ENCODE data around the gene TTN. TPM values are rescaled to one million over a fixed set of nuclear protein-coding genes. Genes with fewer than 3 reads are reported as not detected.

TTN gene
- total and polyA plus RNA-seq, 2 donors (not counting 1 experiment from before 2014, with no cell fraction given): 1.7 to 46.4 TPM

DNA sequence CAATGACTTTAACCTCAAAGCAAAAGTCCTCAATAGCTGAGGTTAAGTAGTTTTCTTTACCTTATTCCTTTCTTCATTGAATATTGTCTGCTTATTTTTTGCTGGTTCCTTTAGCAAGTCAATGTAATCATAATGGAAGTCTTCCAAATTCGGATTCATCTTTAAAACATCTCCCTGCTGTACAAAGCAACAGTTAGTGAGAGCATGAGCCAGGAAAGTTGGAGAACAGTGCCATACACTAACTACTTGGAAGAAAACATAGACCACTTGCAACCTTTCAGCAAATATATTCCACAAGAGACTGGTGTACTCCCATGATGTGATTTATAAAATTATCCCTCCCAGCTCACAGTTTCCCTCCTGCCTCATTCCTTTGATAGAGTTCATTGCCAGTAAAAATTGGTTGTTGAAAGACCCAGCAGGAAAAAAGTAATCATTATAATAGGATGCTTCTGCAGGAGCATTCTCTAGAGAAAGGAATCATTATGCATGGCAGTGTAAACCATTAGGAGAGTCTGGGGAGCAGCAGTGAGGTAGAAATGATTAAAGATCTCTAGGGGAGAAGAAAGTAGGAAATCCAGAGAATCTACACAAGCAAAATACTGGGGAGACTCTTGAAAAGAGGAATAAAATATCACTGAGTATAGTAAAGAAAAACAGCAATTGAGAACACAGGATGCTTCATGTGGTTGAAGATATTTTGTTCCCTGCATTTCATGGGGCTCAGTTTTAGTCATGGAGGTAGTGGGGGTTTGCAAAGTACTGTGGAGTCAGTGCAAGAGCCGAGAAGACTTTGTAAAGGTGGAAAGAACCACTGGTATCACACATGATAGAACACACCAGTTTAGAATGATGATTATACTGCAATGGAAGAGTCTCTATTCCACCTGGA lies 38.6 kb upstream of the TTN start:
- no peak overlapping the region for H3K9ac ChIP-seq (ENCODE audit: low read length)
- peaks cover 0 to 6% of the 10 kb centered on the region in 2 experiments for H3K36me3 ChIP-seq (replicated peaks in 1 of 2; ENCODE audit: control extremely low read depth in 1 of 2, control insufficient read depth in 1 of 2, extremely low read depth in 1 of 2, insufficient read depth in 2 of 2, low read length in 1 of 2)
- no peak overlapping the region for H3K4me3 Mint-ChIP-seq
- no peaks in the 10 kb centered on the region for H3K4me1 ChIP-seq (ENCODE audit: control insufficient read depth in 2 of 2, insufficient read depth in 2 of 2, low read length in 2 of 2)
- intact Hi-C loops (cut with micrococcal nuclease): no loop called here
- no peaks in the 10 kb centered on the region for H4K20me1 ChIP-seq (ENCODE audit: control insufficient read depth, insufficient read depth, low read length, poor library complexity, severe bottlenecking)
- H3K79me2 ChIP-seq (ENCODE audit: control insufficient read depth, insufficient read depth, low read length): no peaks in the 10 kb centered on the region
- H3K27ac ChIP-seq (ENCODE audit: low read length in 2 of 2): no peak overlapping the region
- ATAC-seq (ENCODE audit: low read depth) (no peak), DNase-seq (no peak)
- no peak overlapping the region for H2AFZ ChIP-seq (ENCODE audit: insufficient read depth, low read depth, low read length, poor library complexity, severe bottlenecking)
- no peaks in the 10 kb centered on the region for H3K4me1 Mint-ChIP-seq
- H3K4me2 ChIP-seq (replicated peaks; ENCODE audit: low read depth, low read length, poor library complexity, severe bottlenecking): no peak overlapping the region
- no CpG with 5 or more reads among the region's 2 CpGs for WGBS (ENCODE audit: insufficient coverage)
- H3K27ac Mint-ChIP-seq: no peak overlapping the region
- peaks cover 4% of the 10 kb centered on the region for H3K9me3 Mint-ChIP-seq (ENCODE audit: insufficient read depth)
- no peaks in the 10 kb centered on the region for H3K27me3 Mint-ChIP-seq
- H3K9me3 ChIP-seq (ENCODE audit: control extremely low read depth in 1 of 3, control insufficient read depth in 2 of 3, insufficient read depth in 1 of 3, low read length in 2 of 3): no peaks in the 10 kb centered on the region
- no peaks in the 10 kb centered on the region for H3K27me3 ChIP-seq (replicated peaks in 1 of 4; ENCODE audit: control extremely low read depth in 1 of 4, control insufficient read depth in 3 of 4, insufficient read depth in 4 of 4, low read length in 3 of 4)
- TF ChIP-seq EZH2 (IDR thresholded peaks at IDR 0.05; ENCODE audit: borderline replicate concordance, insufficient read depth, low read depth, low read length, poor library complexity, severe bottlenecking): no peak
- TF ChIP-seq, protein P1, sequence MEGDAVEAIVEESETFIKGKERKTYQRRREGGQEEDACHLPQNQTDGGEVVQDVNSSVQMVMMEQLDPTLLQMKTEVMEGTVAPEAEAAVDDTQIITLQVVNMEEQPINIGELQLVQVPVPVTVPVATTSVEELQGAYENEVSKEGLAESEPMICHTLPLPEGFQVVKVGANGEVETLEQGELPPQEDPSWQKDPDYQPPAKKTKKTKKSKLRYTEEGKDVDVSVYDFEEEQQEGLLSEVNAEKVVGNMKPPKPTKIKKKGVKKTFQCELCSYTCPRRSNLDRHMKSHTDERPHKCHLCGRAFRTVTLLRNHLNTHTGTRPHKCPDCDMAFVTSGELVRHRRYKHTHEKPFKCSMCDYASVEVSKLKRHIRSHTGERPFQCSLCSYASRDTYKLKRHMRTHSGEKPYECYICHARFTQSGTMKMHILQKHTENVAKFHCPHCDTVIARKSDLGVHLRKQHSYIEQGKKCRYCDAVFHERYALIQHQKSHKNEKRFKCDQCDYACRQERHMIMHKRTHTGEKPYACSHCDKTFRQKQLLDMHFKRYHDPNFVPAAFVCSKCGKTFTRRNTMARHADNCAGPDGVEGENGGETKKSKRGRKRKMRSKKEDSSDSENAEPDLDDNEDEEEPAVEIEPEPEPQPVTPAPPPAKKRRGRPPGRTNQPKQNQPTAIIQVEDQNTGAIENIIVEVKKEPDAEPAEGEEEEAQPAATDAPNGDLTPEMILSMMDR (IDR thresholded peaks at IDR 0.05): no peak
- ChIA-PET POLR2A (no interaction called here), CTCF (interaction anchor here (1.3 kb wide), 1 partner anchor 284 kb away, joined by 5 read pairs; no protein-coding TSS in a partner anchor)
- H3K4me3 ChIP-seq (ENCODE audit: control extremely low read depth in 1 of 5, extremely low read depth in 1 of 5, insufficient read depth in 1 of 5, low read depth in 2 of 5, low read length in 4 of 5): no peak overlapping the region

DNA sequence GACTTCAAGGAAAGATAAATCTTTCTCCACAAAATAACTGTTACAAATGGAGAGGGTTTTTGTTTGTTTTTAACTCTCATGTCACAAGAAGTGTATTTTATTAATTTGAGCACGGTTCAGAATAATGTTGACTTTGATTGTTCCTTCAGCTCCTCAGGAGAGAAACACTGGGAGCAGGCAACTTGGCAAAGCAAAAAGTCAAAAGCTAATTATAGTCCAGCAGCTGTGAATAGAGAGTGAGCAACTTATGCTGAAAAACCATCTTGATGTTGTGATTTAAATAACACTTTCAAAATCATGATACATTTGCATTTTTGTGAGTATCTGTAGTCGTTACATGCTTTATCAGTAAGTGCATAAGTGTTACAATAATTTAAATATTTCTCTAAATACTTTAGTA lies 37.5 kb upstream of the TTN start:
- no peak overlapping the region for H3K27ac ChIP-seq (ENCODE audit: low read length in 2 of 2)
- no peak overlapping the region for H3K4me3 Mint-ChIP-seq
- H3K4me3 ChIP-seq (ENCODE audit: control extremely low read depth in 1 of 5, extremely low read depth in 1 of 5, insufficient read depth in 1 of 5, low read depth in 2 of 5, low read length in 4 of 5): no peak overlapping the region
- peaks cover 0 to 6% of the 10 kb centered on the region in 2 experiments for H3K36me3 ChIP-seq (replicated peaks in 1 of 2; ENCODE audit: control extremely low read depth in 1 of 2, control insufficient read depth in 1 of 2, extremely low read depth in 1 of 2, insufficient read depth in 2 of 2, low read length in 1 of 2)
- no peak overlapping the region for H3K27ac Mint-ChIP-seq
- no peaks in the 10 kb centered on the region for H3K27me3 ChIP-seq (replicated peaks in 1 of 4; ENCODE audit: control extremely low read depth in 1 of 4, control insufficient read depth in 3 of 4, insufficient read depth in 4 of 4, low read length in 3 of 4)
- no peaks in the 10 kb centered on the region for H3K79me2 ChIP-seq (ENCODE audit: control insufficient read depth, insufficient read depth, low read length)
- no peak overlapping the region for H2AFZ ChIP-seq (ENCODE audit: insufficient read depth, low read depth, low read length, poor library complexity, severe bottlenecking)
- peaks cover 4% of the 10 kb centered on the region for H3K9me3 Mint-ChIP-seq (ENCODE audit: insufficient read depth)
- intact Hi-C loops (cut with micrococcal nuclease): no loop called here
- TF ChIP-seq, protein P1 (IDR thresholded peaks at IDR 0.05): no peak
- TF ChIP-seq EZH2 (IDR thresholded peaks at IDR 0.05; ENCODE audit: borderline replicate concordance, insufficient read depth, low read depth, low read length, poor library complexity, severe bottlenecking): no peak
- no peak overlapping the region for H3K4me2 ChIP-seq (replicated peaks; ENCODE audit: low read depth, low read length, poor library complexity, severe bottlenecking)
- no peaks in the 10 kb centered on the region for H3K4me1 Mint-ChIP-seq
- no peaks in the 10 kb centered on the region for H3K27me3 Mint-ChIP-seq
- H4K20me1 ChIP-seq (ENCODE audit: control insufficient read depth, insufficient read depth, low read length, poor library complexity, severe bottlenecking): no peaks in the 10 kb centered on the region
- H3K9me3 ChIP-seq (ENCODE audit: control extremely low read depth in 1 of 3, control insufficient read depth in 2 of 3, insufficient read depth in 1 of 3, low read length in 2 of 3): no peaks in the 10 kb centered on the region
- H3K4me1 ChIP-seq (ENCODE audit: control insufficient read depth in 2 of 2, insufficient read depth in 2 of 2, low read length in 2 of 2): no peaks in the 10 kb centered on the region
- ATAC-seq (ENCODE audit: low read depth) (no peak), DNase-seq (no peak)
- CTCF ChIA-PET: interaction anchor here (1.3 kb wide), 1 partner anchor 285 kb away, joined by 5 read pairs; no protein-coding TSS in a partner anchor
- no peak overlapping the region for H3K9ac ChIP-seq (ENCODE audit: low read length)
- no CpG with 5 or more reads among the region's 2 CpGs for WGBS (ENCODE audit: insufficient coverage)
- POLR2A ChIA-PET: no interaction called here

Data from B cell (primary cell).